Gastrocnemius medialis (tissue), 4 donors: ENCODE data around the gene ABHD10.

Experiments used
- CTCF ChIP-seq, 5 experiments: fragments of 450-650 bp in 3 of 5; fragments of 200-600 bp in 2 of 5; sonication (generic) in 2 of 5; IDR thresholded peaks in 4 of 5; conservative IDR thresholded peaks in 1 of 5; 1 replicate in 4 of 5; 2 replicates in 1 of 5; pipeline ENCODE4 v1.5.1; 2016 to 2019; ENCODE audit warnings: antibody characterized with exemption in 5 of 5, mild to moderate bottlenecking in 3 of 5, moderate library complexity in 3 of 5
- POLR2A ChIP-seq, 2 donors: fragments of 450-650 bp; IDR thresholded peaks; one replicate each; pipeline ENCODE4 v1.6.1; 2017; ENCODE audit warnings: antibody characterized with exemption in 2 of 2, mild to moderate bottlenecking in 2 of 2, moderate library complexity in 2 of 2

- TF ChIP-seq POLR2A (IDR thresholded peaks at IDR 0.05) (no peak), CTCF (IDR thresholded peaks at IDR 0.05 in 4 of 5, conservative IDR thresholded peaks at IDR 0.05 in 1 of 5) (no peak)
These were observed 8.0 kb downstream of the ABHD10 start for GRCh38 chr3:111986800-111987199.
